Measurements from ENCODE around the gene SAPCD2. TPM values are rescaled to one million over a fixed set of nuclear protein-coding genes. Genes with fewer than 3 reads are reported as not detected.

Gene SAPCD2
- total RNA-seq, 4 donors from 2014 or later: 0.13 to 1.3 (median 0.19) TPM

GRCh38 chr9:137017071-137017470, 53.3 kb downstream of the SAPCD2 start:
- WGBS, 2 donors (ENCODE audit: low coverage in 1 of 2): 96% methylated on average over 11 of the region's 28 CpGs; no CpG with 5 or more reads in 1 of the 2 donors

GRCh38 chr9:137016436-137016835, 53.9 kb downstream of the SAPCD2 start:
- ATAC-seq: no peak
- H3K4me1 ChIP-seq: no peaks in the 10 kb centered on the region
- no peaks in the 10 kb centered on the region for H3K27me3 ChIP-seq
- no peak overlapping the region for H3K27ac ChIP-seq
- no peaks in the 10 kb centered on the region for H3K9me3 ChIP-seq
- TF ChIP-seq EP300 (IDR thresholded peaks at IDR 0.05) (no peak), CTCF (IDR thresholded peaks at IDR 0.05) (no peak), POLR2AphosphoS5 (IDR thresholded peaks at IDR 0.05) (no peak), POLR2A (IDR thresholded peaks at IDR 0.05) (no peak)
- peaks cover 0 to 98% of the 10 kb centered on the region in 2 donors for H3K36me3 ChIP-seq
- WGBS, 2 donors (ENCODE audit: low coverage in 1 of 2): no CpG with 5 or more reads among the region's 16 CpGs
- no peak overlapping the region for H3K4me3 ChIP-seq

More at GRCh38 chr9:137017071-137017470, 53.3 kb downstream of the SAPCD2 start:
- peaks cover 0 to 95% of the 10 kb centered on the region in 2 donors for H3K36me3 ChIP-seq
- no peak for TF ChIP-seq EP300 (IDR thresholded peaks at IDR 0.05)
- TF ChIP-seq CTCF (IDR thresholded peaks at IDR 0.05): no peak
- TF ChIP-seq POLR2AphosphoS5 (IDR thresholded peaks at IDR 0.05): no peak
- no peak for TF ChIP-seq POLR2A (IDR thresholded peaks at IDR 0.05)
- no peak for ATAC-seq
- no peaks in the 10 kb centered on the region for H3K4me1 ChIP-seq
- no peak overlapping the region for H3K4me3 ChIP-seq
- H3K27me3 ChIP-seq: no peaks in the 10 kb centered on the region
- no peaks in the 10 kb centered on the region for H3K9me3 ChIP-seq
- H3K27ac ChIP-seq: no peak overlapping the region

DNA sequence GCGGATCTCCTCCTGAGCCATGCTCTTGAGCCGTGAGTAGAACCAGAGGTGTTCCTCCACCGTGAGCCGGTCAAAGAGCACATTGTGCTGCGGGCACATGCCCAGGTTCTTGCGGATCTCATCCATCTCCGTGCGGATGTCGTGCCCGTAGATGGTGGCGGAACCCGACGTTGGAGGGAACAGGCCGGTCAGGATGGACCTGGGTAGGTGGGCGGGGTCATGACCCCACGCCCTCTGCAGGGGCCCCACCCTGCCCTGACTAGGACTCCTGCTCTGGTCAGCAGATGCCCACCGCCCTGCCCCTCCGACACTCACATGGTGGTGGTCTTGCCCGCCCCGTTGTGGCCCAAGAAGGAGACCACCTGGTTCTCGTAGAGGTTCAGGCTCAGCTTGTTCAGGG, 54.4 kb downstream of the SAPCD2 start:
- no peaks in the 10 kb centered on the region for H3K27me3 ChIP-seq
- H3K4me3 ChIP-seq: no peak overlapping the region
- TF ChIP-seq EP300 (IDR thresholded peaks at IDR 0.05): no peak
- no peak for TF ChIP-seq POLR2AphosphoS5 (IDR thresholded peaks at IDR 0.05)
- TF ChIP-seq CTCF (IDR thresholded peaks at IDR 0.05): no peak
- no peak for TF ChIP-seq POLR2A (IDR thresholded peaks at IDR 0.05)
- H3K9me3 ChIP-seq: no peaks in the 10 kb centered on the region
- H3K36me3 ChIP-seq: peaks cover 0 to 98% of the 10 kb centered on the region in 2 donors
- no peaks in the 10 kb centered on the region for H3K4me1 ChIP-seq
- no peak for ATAC-seq
- no peak overlapping the region for H3K27ac ChIP-seq
- no CpG with 5 or more reads among the region's 21 CpGs for WGBS, 2 donors (ENCODE audit: low coverage in 1 of 2)

GRCh38 chr9:137015540-137015930, 54.8 kb downstream of the SAPCD2 start:
- Histone ChIP-seq H3K36me3 (peaks cover 0 to 98% of the 10 kb centered on the region in 2 donors), H3K27me3 (no peaks in the 10 kb centered on the region), H3K9me3 (no peaks in the 10 kb centered on the region), H3K27ac (no peak overlapping the region), H3K4me1 (no peaks in the 10 kb centered on the region), H3K4me3 (no peak overlapping the region)
- 100% methylated on average over 14 of the region's 25 CpGs; no CpG with 5 or more reads in 1 of the 2 donors for WGBS, 2 donors (ENCODE audit: low coverage in 1 of 2)
- no peak for ATAC-seq
- TF ChIP-seq POLR2A (IDR thresholded peaks at IDR 0.05) (no peak), EP300 (IDR thresholded peaks at IDR 0.05) (no peak), CTCF (IDR thresholded peaks at IDR 0.05) (no peak), POLR2AphosphoS5 (IDR thresholded peaks at IDR 0.05) (no peak)

DNA sequence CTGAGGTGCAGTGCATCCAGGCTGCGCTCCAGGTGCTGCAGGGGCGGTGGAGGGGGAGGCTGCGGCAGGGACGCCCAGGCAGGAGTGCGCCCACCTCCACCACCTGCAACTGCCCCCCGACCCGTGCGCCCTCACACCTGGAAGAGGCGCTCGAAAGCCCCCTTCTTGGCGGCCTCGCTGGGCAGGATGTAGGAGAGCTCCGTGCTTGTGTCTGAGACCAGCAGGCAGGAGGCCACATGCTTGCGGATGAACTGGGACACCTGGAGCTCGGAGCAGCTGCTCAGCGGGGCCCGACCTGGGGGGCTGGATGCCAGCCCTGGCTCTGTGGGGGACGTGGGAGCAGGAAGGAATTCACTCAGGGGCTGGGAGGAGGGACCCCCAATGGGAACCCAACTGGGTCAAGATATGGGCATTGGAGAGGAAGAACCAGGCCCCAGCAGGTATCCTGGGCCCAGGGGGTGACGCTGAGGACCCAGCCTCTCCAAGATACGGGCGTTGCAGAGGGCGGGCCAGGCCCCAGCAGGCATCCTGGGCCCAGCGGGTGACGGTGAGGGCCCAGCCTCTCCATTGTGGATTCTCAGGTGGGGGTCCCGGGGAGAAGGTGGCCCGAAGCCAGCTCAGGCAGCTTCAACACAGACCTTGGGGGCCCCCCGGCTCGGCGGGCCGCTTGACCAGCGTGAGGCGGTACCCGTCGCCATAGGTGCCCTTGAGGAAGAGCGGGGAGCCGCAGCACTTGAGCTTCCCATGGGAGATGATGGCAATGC, 55.4 kb downstream of the SAPCD2 start:
- no peak overlapping the region for H3K4me3 ChIP-seq
- WGBS, 2 donors (ENCODE audit: low coverage in 1 of 2): no CpG with 5 or more reads among the region's 36 CpGs
- peaks cover 0 to 98% of the 10 kb centered on the region in 2 donors for H3K36me3 ChIP-seq
- no peak for TF ChIP-seq POLR2AphosphoS5 (IDR thresholded peaks at IDR 0.05)
- TF ChIP-seq POLR2A (IDR thresholded peaks at IDR 0.05): no peak
- TF ChIP-seq CTCF (IDR thresholded peaks at IDR 0.05): no peak
- TF ChIP-seq EP300 (IDR thresholded peaks at IDR 0.05): no peak
- no peak overlapping the region for H3K27ac ChIP-seq
- H3K9me3 ChIP-seq: no peaks in the 10 kb centered on the region
- H3K27me3 ChIP-seq: no peaks in the 10 kb centered on the region
- H3K4me1 ChIP-seq: no peaks in the 10 kb centered on the region
- no peak for ATAC-seq
